ENCODE data around the gene NFATC1. TPM values are rescaled to one million over a fixed set of nuclear protein-coding genes. Genes with fewer than 3 reads are reported as not detected.

NFATC1 gene
- total and polyA plus RNA-seq, 2 experiments from 2014 or later: 4.2 to 11.3 TPM

GRCh38 chr18:79523206-79523735, 127.5 kb downstream of the NFATC1 start:
- Histone ChIP-seq H3K9me3 (ENCODE audit: low read depth) (no peaks in the 10 kb centered on the region), H3K36me3 (replicated peaks; ENCODE audit: insufficient read depth, low read depth) (no peaks in the 10 kb centered on the region), H3K9me2 (replicated peaks; ENCODE audit: insufficient read depth) (no peaks in the 10 kb centered on the region), H3K27ac (no peak overlapping the region), H3K4me3 (no peak overlapping the region), H3K27me3 (no peaks in the 10 kb centered on the region), H2AFZ (no peak overlapping the region), H3K79me2 (no peaks in the 10 kb centered on the region), H3K4me1 (ENCODE audit: insufficient read depth) (no peaks in the 10 kb centered on the region), H3K4me2 (no peak overlapping the region), H4K20me1 (ENCODE audit: insufficient read depth, poor library complexity, severe bottlenecking) (no peaks in the 10 kb centered on the region)
- 64% methylated on average over 11 of the region's 11 CpGs for WGBS (ENCODE audit: low lambda C conversion rate, missing lambda C conversion rate)
- DNase-seq (ENCODE audit: low spot score): no peak
- no peak for TF ChIP-seq EZH2phosphoT487 (IDR thresholded peaks at IDR 0.05; ENCODE audit: low read depth, severe bottlenecking, unreplicated experiment)
- TF ChIP-seq CTCF (IDR thresholded peaks at IDR 0.05; ENCODE audit: poor library complexity): no peak
- no peak for TF ChIP-seq EZH2 (IDR thresholded peaks at IDR 0.05; ENCODE audit: borderline replicate concordance)

- 80% methylated on average over 13 of the region's 13 CpGs for WGBS (ENCODE audit: low lambda C conversion rate, missing lambda C conversion rate)
- no peaks in the 10 kb centered on the region for H4K20me1 ChIP-seq (ENCODE audit: insufficient read depth, poor library complexity, severe bottlenecking)
- DNase-seq (ENCODE audit: low spot score): no peak
- no peaks in the 10 kb centered on the region for H3K27me3 ChIP-seq
- H3K4me1 ChIP-seq (ENCODE audit: insufficient read depth): no peaks in the 10 kb centered on the region
- no peak overlapping the region for H3K27ac ChIP-seq
- H3K4me3 ChIP-seq: no peak overlapping the region
- H3K9me2 ChIP-seq (replicated peaks; ENCODE audit: insufficient read depth): no peaks in the 10 kb centered on the region
- no peaks in the 10 kb centered on the region for H3K79me2 ChIP-seq
- H3K9me3 ChIP-seq (ENCODE audit: low read depth): no peaks in the 10 kb centered on the region
- no peak overlapping the region for H3K4me2 ChIP-seq
- TF ChIP-seq CTCF (IDR thresholded peaks at IDR 0.05; ENCODE audit: poor library complexity): no peak
- no peak for TF ChIP-seq EZH2 (IDR thresholded peaks at IDR 0.05; ENCODE audit: borderline replicate concordance)
- no peak for TF ChIP-seq EZH2phosphoT487 (IDR thresholded peaks at IDR 0.05; ENCODE audit: low read depth, severe bottlenecking, unreplicated experiment)
- H2AFZ ChIP-seq: no peak overlapping the region
- no peaks in the 10 kb centered on the region for H3K36me3 ChIP-seq (replicated peaks; ENCODE audit: insufficient read depth, low read depth)
These were observed 128.0 kb downstream of the NFATC1 start for GRCh38 chr18:79523736-79524180.

- Histone ChIP-seq H3K27ac (no peak overlapping the region), H3K4me1 (ENCODE audit: insufficient read depth) (no peaks in the 10 kb centered on the region), H3K36me3 (replicated peaks; ENCODE audit: insufficient read depth, low read depth) (no peaks in the 10 kb centered on the region), H3K4me2 (no peak overlapping the region), H3K27me3 (no peaks in the 10 kb centered on the region), H3K79me2 (no peaks in the 10 kb centered on the region), H4K20me1 (ENCODE audit: insufficient read depth, poor library complexity, severe bottlenecking) (no peaks in the 10 kb centered on the region), H3K4me3 (no peak overlapping the region), H2AFZ (no peak overlapping the region), H3K9me2 (replicated peaks; ENCODE audit: insufficient read depth) (no peaks in the 10 kb centered on the region), H3K9me3 (ENCODE audit: low read depth) (no peaks in the 10 kb centered on the region)
- WGBS (ENCODE audit: low lambda C conversion rate, missing lambda C conversion rate): 98% methylated on average over 38 of the region's 63 CpGs
- no peak for DNase-seq (ENCODE audit: low spot score)
- no peak for TF ChIP-seq EZH2phosphoT487 (IDR thresholded peaks at IDR 0.05; ENCODE audit: low read depth, severe bottlenecking, unreplicated experiment)
- no peak for TF ChIP-seq CTCF (IDR thresholded peaks at IDR 0.05; ENCODE audit: poor library complexity)
- TF ChIP-seq EZH2 (IDR thresholded peaks at IDR 0.05; ENCODE audit: borderline replicate concordance): no peak
These were observed 128.7 kb downstream of the NFATC1 start for GRCh38 chr18:79524181-79525078.
